HG03280 (cell line): Measurements from ENCODE around the gene AADAC.
"Not testable (repeated sequence)": the region's sequence is repeated elsewhere in the genome, so short reads cannot be mapped to it uniquely, and the experiment has no call there.

Source experiments
- ATAC-seq: cut with Tn5 transposase; IDR thresholded peaks from one replicate; pipeline ENCODE4 v1.9.1; 2021; ENCODE audit warnings: mild to moderate bottlenecking, moderate library complexity; ENCODE audit not compliant: unreplicated experiment

Gene AADAC

GRCh38 chr3:151796105-151796680, 17.7 kb upstream of the AADAC start:
- no peak for ATAC-seq

GRCh38 chr3:151798466-151798865, 15.4 kb upstream of the AADAC start:
- ATAC-seq, result no peak

- no peak for ATAC-seq
These were observed 13.5 kb upstream of the AADAC start for GRCh38 chr3:151800431-151800830.

GRCh38 chr3:151804267-151804666, 9.6 kb upstream of the AADAC start:
- no peak for ATAC-seq

GRCh38 chr3:151806838-151807237, 7.1 kb upstream of the AADAC start:
- ATAC-seq, result no peak

GRCh38 chr3:151808926-151809325, 5.0 kb upstream of the AADAC start:
- not testable (repeated sequence) for ATAC-seq

GRCh38 chr3:151811474-151811873, 2.4 kb upstream of the AADAC start:
- no peak for ATAC-seq

GRCh38 chr3:151814588-151814987, 672 bp downstream of the AADAC start:
- ATAC-seq, result no peak

- no peak for ATAC-seq
These were observed 2.2 kb downstream of the AADAC start for GRCh38 chr3:151816091-151816604.

GRCh38 chr3:151817473-151817872, 3.6 kb downstream of the AADAC start:
- ATAC-seq, result no peak

- ATAC-seq, result no peak
These were observed 4.4 kb downstream of the AADAC start for GRCh38 chr3:151818361-151818760.

- ATAC-seq, result no peak
These were observed 6.0 kb downstream of the AADAC start for GRCh38 chr3:151819910-151820309.

GRCh38 chr3:151827816-151828215, 13.9 kb downstream of the AADAC start:
- no peak for ATAC-seq

- no peak for ATAC-seq
These were observed 22.0 kb downstream of the AADAC start for GRCh38 chr3:151835751-151836525.

GRCh38 chr3:151837057-151837456, 23.1 kb downstream of the AADAC start:
- no peak for ATAC-seq

GRCh38 chr3:151838574-151839312, 24.8 kb downstream of the AADAC start:
- no peak for ATAC-seq

- ATAC-seq, result no peak
These were observed 25.4 kb downstream of the AADAC start for GRCh38 chr3:151839313-151839631.

GRCh38 chr3:151841801-151842200, 27.9 kb downstream of the AADAC start:
- no peak for ATAC-seq

GRCh38 chr3:151843275-151843674, 29.4 kb downstream of the AADAC start:
- ATAC-seq, result no peak

- no peak for ATAC-seq
These were observed 31.5 kb downstream of the AADAC start for GRCh38 chr3:151845306-151845905.

GRCh38 chr3:151850065-151850464, 36.1 kb downstream of the AADAC start:
- not testable (repeated sequence) for ATAC-seq
